K562 (cell line): ENCODE measurements around the gene GORASP2. TPM values are rescaled to one million over a fixed set of nuclear protein-coding genes. Genes with fewer than 3 reads are reported as not detected.

Experiments
- HDAC3 ChIP-seq: fragments of 450-650 bp; IDR thresholded peaks from 2 replicates; pipeline ENCODE4 v1.6.1; 2018; ENCODE audit warnings: borderline replicate concordance, mild to moderate bottlenecking, moderate library complexity; ENCODE audit not compliant: partially characterized antibody
- KDM2B ChIP-seq: fragments of 250-450 bp; sonication (Bioruptor Pico); IDR thresholded peaks from 2 replicates; pipeline ENCODE4 v1.8.0; 2021; ENCODE audit warnings: mild to moderate bottlenecking, moderate library complexity
- KLF6 ChIP-seq: fragments of 250-450 bp; sonication (Bioruptor Pico); IDR thresholded peaks from 2 replicates; pipeline ENCODE4 v1.4.0; 2020; ENCODE audit warnings: mild to moderate bottlenecking, moderate library complexity, borderline replicate concordance
- MCM2 ChIP-seq: fragments of 450-650 bp; IDR thresholded peaks from 2 replicates; pipeline ENCODE4 v1.6.1; 2017; ENCODE audit warnings: low read depth, mild to moderate bottlenecking
- POLR2AphosphoS2 ChIP-seq: IDR thresholded peaks from 2 replicates; pipeline ENCODE4 v1.6.1; 2012; ENCODE audit warnings: low read length, improper control_type of control experiment
- POLR2AphosphoS5 ChIP-seq: IDR thresholded peaks from 2 replicates; pipeline ENCODE4 v1.6.1; 2011; ENCODE audit warnings: mild to moderate bottlenecking, low read depth, low read length, moderate library complexity; ENCODE audit not compliant: control insufficient read depth, insufficient read depth
- SRF ChIP-seq, 2 experiments: fragments of 250-450, 450-650 bp in 1 of 2; sonication (Bioruptor Pico) in 1 of 2; sonication (generic) in 1 of 2; formaldehyde crosslinking; IDR thresholded peaks; 2 replicates each; pipeline versions ENCODE4 v1.5.0 to v1.5.1; 2020 to 2022; ENCODE audit warnings: mild to moderate bottlenecking in 1 of 2, missing genetic modification reagents in 1 of 2
- TBP ChIP-seq: optimal IDR thresholded peaks from 2 replicates; pipeline ENCODE3; 2011; ENCODE audit warnings: low read depth, low read length, improper control_type of control experiment
- ZNF766 ChIP-seq: fragments of 200-800 bp; sonication (Bioruptor generic); conservative IDR thresholded peaks from 2 replicates; pipeline ENCODE4 v1.6.1; 2016; ENCODE audit warnings: missing genetic modification characterization, missing compliant biosample characterization
- polyA plus RNA-seq, 8 experiments: library from polyadenylated mRNA; depleted of rRNA in 4 of 8; stranded (reverse) in 5 of 8; unstranded in 3 of 8; fragments of >200 nt; fragmentation: Nextera tagmentation in 2 of 8; fragmentation: Illumina TruSeq in 1 of 8; extraction: Ambion mirVana in 2 of 8; extraction: Trizol in 1 of 8; gene quantifications; 2 replicates each; pipeline versions ENCODE4 v1.2.1 to v1.2.3, GENCODE V29; 2011 to 2014; ENCODE audit warnings: inconsistent platforms in 1 of 8, missing spikeins in 1 of 8
- total RNA-seq, 7 experiments: library from RNA; depleted of rRNA in 6 of 7; stranded (reverse); fragments of >200 nt in 6 of 7; fragmentation: Illumina TruSeq in 2 of 7; extraction: Trizol in 2 of 7; gene quantifications; 2 replicates each; pipeline versions ENCODE4 v1.2.1 to v1.2.3, GENCODE V29; 2011 to 2021; ENCODE audit warnings: low replicate concordance in 1 of 7
- TF ChIP-seq, protein P1 (sequence below), 2 experiments: fragments of 450-650 bp; IDR thresholded peaks; 2 replicates each; pipeline ENCODE4 v1.6.1; 2016; ENCODE audit warnings: mild to moderate bottlenecking in 2 of 2, borderline replicate concordance in 1 of 2, low read depth in 1 of 2, moderate library complexity in 1 of 2
- TF ChIP-seq, protein P2 (sequence below), 2 experiments: fragments of 450-650 bp in 1 of 2; sonication (generic) in 1 of 2; formaldehyde crosslinking in 1 of 2; IDR thresholded peaks in 1 of 2; conservative IDR thresholded peaks in 1 of 2; 2 replicates each; pipeline versions ENCODE4 v1.6.1 to v1.8.1; 2016 to 2023; ENCODE audit warnings: mild to moderate bottlenecking in 2 of 2, moderate library complexity in 2 of 2, inconsistent platforms in 1 of 2, missing genetic modification reagents in 1 of 2
- TF ChIP-seq, protein P3 (sequence below): sonication (generic); formaldehyde crosslinking; IDR thresholded peaks from 2 replicates; pipeline ENCODE4 v1.8.0; 2022; ENCODE audit warnings: missing genetic modification reagents, mild to moderate bottlenecking, borderline replicate concordance

Gene GORASP2
- total and polyA plus RNA-seq, 9 of the 15 experiments (the other 6 are each of a cell fraction or from before 2014, with no cell fraction given) = 27.4 to 180 (median 59.6) TPM

DNA sequence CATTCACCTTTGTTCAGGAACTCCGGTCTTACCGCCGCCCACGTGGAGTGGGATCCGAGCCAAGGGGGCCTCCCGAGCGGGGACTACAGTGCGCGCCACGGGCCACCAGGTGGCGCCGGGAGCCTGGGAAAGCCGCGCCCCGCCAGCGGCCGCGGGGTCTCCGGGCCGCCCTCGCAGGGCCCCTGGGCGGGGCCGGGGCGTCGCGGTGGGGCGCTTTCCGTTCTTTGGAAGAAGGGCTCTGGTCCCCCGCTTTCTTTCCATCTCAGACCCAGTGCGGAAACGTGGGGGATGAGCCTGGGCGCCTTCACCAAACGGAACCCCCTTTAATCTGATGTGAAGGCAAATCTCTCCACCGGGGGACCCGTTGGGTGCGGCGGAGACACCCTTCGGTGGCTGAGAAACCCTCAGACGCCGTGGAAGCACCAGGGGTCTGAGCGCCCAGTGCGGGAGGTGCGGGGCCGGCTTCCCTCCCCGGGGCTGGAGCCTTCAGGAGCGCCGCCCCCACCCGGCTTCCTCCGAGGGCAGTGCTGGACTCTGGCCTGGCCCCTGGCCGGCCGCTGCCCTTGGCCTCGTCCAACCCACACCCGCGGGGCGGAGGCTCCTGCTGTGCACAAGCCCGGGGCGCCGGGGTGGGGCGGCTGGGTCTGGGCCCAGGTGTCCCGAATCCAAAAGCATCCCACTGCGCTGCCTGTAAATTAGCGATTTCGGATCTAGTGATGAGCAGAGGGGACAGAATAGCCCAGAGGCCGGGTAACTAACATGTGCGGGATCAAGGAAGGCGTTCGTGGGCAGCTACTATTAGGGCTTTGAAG lies 44.6 kb downstream of the GORASP2 start (continued):
- TF ChIP-seq, protein P1, sequence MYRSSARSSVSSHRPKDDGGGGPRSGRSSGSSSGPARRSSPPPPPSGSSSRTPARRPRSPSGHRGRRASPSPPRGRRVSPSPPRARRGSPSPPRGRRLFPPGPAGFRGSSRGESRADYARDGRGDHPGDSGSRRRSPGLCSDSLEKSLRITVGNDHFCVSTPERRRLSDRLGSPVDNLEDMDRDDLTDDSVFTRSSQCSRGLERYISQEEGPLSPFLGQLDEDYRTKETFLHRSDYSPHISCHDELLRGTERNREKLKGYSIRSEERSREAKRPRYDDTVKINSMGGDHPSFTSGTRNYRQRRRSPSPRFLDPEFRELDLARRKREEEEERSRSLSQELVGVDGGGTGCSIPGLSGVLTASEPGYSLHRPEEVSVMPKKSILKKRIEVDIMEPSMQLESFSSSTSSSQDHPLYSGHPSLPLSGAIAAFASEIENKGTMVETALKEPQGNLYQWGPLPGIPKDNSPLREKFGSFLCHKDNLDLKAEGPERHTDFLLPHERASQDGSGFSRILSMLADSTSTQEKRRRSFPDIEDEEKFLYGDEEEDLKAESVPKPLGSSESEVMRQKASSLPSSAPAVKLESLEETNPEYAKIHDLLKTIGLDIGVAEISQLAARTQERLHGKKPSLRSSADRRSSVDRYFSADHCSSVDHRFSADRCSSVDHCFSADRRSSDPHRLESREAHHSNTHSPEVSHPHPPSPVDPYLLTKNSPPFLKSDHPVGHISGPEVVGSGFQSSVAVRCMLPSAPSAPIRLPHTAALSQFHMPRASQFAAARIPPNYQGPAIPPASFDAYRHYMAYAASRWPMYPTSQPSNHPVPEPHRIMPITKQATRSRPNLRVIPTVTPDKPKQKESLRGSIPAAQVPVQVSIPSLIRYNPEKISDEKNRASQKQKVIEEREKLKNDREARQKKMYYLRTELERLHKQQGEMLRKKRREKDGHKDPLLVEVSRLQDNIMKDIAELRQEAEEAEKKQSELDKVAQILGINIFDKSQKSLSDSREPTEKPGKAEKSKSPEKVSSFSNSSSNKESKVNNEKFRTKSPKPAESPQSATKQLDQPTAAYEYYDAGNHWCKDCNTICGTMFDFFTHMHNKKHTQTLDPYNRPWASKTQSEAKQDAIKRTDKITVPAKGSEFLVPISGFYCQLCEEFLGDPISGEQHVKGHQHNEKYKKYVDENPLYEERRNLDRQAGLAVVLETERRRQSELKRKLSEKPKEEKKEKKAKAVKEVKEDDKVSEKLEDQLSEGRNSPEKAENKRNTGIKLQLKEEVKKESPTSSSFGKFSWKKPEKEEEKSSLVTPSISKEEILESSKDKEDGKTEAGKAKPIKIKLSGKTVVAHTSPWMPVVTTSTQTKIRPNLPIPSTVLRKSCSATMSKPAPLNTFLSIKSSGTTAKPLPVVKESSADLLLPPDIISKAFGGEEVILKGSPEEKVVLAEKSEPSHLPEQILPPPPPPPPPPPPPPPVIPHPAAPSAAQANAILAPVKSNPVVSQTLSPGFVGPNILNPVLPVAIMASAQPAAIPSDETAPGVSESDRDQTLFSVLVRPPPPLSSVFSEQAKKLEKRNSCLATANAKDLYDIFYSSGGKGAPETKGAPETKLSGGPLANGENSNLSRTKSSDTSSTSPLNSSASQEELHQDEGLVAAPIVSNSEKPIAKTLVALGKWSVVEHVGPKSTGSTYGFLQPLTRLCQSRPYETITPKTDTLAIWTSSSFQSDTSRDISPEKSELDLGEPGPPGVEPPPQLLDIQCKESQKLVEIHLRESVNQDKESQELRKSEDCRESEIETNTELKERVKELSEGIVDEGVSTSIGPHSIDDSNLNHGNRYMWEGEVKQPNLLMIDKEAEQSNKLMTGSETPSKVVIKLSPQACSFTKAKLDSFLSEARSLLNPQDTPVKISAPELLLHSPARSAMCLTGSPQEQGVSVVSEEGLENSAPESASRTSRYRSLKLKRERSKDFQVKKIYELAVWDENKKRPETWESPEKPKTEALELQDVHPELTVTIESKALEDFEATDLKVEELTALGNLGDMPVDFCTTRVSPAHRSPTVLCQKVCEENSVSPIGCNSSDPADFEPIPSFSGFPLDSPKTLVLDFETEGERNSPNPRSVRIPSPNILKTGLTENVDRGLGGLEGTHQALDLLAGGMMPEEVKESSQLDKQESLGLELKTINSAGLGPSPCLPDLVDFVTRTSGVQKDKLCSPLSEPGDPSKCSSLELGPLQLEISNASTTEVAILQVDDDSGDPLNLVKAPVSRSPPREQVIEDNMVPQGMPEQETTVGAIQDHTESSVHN (IDR thresholded peaks at IDR 0.05; ENCODE audit: borderline replicate concordance in 1 of 2, low read depth in 1 of 2) = no peak
- TF ChIP-seq ZNF766 (CRISPR knock-in tag) = peak; percentile 82
- peak; percentile 46 for TF ChIP-seq TBP
- no peak for TF ChIP-seq KLF6
- TF ChIP-seq KDM2B (CRISPR knock-in tag) = no peak
- TF ChIP-seq POLR2AphosphoS2 = no peak
- TF ChIP-seq, protein P2, sequence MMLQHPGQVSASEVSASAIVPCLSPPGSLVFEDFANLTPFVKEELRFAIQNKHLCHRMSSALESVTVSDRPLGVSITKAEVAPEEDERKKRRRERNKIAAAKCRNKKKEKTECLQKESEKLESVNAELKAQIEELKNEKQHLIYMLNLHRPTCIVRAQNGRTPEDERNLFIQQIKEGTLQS (IDR thresholded peaks at IDR 0.05) = no peak
- TF ChIP-seq, protein P2 (CRISPR knock-in tag; conservative IDR thresholded peaks at IDR 0.05) = no peak; the same call in none of the 2 replicates
- TF ChIP-seq HDAC3 = no peak
- no peak for TF ChIP-seq MCM2
- TF ChIP-seq POLR2AphosphoS5 = peak; percentile 67
- TF ChIP-seq, protein P3, sequence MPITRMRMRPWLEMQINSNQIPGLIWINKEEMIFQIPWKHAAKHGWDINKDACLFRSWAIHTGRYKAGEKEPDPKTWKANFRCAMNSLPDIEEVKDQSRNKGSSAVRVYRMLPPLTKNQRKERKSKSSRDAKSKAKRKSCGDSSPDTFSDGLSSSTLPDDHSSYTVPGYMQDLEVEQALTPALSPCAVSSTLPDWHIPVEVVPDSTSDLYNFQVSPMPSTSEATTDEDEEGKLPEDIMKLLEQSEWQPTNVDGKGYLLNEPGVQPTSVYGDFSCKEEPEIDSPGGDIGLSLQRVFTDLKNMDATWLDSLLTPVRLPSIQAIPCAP (CRISPR knock-in tag) = no peak
- 0 out of 4 replicates have a peak, but pooled peaks of 1 of the 2 experiments have one; percentile 33 for TF ChIP-seq SRF (CRISPR knock-in tag; IDR thresholded peaks at IDR 0.05)
